ENCODE measurements around the gene NR2F2.

NR2F2 gene

GRCh38 chr15:96341513-96342405 lies 11.3 kb downstream of the NR2F2 start:
- DNase-seq (ENCODE audit: insufficient read length, low spot score) (no peak), FAIRE-seq (no peak)

- DNase-seq (ENCODE audit: insufficient read length, low spot score), result no peak
- no peak for FAIRE-seq
Observed at GRCh38 chr15:96342406-96343112, 12.1 kb downstream of the NR2F2 start.

- no peak for DNase-seq (ENCODE audit: insufficient read length, low spot score)
- FAIRE-seq, result no peak
Observed at GRCh38 chr15:96343113-96344059, 12.9 kb downstream of the NR2F2 start.

DNA sequence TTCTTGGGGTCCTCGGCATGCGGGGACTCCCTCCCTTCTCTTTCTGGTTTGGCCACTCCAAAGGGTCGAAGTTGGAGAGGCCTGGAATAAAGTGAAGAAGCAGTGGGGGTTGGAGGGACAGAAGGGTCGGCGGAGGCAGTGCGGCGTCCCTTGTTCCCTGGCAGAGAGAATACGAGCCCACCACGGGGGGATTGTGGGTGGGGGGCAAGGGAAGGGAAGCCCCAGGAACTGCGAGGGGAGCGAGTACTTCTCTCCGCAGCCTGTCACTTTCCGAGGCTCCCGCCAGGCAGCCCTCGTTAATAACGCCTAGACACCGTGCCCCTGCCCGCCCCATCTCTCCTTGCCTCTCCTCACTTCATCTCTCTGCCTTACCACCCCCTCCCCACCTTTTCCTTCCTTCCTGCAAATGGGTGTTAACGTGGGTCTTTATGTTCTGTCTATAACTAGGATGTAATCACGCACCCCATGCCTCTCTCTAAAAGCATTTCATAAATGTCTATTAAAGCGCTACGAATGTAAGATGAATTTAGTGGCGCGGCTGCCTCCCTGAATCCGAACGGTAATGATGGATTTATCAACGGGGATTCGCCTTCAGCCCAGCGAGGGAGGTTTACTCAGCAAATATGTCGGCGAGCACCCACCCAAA lies 13.7 kb downstream of the NR2F2 start:
- no peak for FAIRE-seq
- DNase-seq (ENCODE audit: insufficient read length, low spot score), result no peak

- DNase-seq (ENCODE audit: insufficient read length, low spot score) (no peak), FAIRE-seq (no peak)
Observed at GRCh38 chr15:96344706-96345559, 14.4 kb downstream of the NR2F2 start.

DNA sequence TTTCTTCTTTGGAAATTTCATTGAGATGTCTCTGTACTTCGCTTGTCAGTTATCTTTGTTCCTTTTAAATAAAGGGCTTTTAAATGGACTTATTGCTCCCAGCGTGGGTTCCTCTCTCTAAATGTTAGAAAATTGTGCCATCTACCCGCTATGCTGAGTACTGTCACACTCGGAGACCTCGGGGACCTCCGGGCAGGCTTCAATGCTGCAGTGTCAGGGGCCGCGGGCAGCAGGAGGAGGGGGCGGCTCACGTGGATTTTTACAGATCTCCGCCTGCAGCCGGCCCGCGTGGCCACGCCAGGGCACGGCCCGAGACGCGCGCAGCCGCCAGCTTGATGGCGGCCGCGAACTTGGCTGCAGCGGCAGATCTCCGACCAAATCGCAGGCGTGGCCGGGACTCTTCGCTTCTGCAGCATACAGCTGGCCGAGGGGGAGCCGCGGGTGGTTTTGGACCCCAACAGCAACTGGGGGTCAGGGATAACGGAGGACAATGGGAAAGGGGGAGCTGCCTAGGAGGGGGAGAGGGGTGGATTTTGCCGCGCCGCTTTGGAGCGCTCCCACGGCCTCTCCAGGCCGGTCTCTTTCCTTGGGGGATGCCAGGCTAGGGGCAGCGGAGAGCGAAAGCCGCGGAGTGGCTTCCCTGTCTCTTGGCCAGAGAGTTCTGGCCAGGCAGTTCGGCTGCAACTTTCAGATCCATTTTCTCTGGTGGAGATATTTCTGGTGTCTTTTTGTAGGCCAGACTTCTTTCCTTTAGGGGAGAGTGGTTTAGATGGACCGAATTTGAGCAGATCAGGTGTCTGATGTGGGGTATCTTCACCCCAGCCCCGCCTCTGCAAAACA lies 15.3 kb downstream of the NR2F2 start:
- DNase-seq (ENCODE audit: insufficient read length, low spot score) (no peak), FAIRE-seq (no peak)

DNA sequence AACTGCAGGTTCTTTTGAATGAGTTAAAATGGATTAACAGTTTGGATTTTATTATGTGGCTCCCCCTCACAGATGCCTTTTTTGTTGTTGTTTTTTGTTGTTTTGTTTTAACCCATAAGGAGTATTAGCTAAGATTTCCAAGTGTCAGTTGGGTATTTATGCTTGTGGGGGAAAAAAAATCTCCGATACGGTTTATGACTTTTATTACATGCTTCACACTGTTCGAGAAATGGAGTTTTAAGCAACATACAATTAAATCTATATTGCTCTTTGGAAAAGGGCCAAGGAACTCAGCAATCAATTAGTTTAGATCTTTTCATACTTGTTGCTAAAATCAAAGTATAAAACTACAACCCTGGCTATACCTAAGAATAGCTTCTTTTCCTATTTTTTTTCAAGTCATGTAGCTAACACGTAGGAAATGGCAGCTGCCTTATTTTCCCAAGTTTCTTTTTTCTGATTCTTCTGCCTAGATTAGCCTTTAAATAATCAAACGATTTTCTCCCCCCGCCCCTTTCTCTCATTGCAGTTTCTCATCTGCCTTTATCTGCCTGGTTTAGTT lies 16.0 kb downstream of the NR2F2 start:
- FAIRE-seq (no peak), DNase-seq (ENCODE audit: insufficient read length, low spot score) (no peak)

- FAIRE-seq, result no peak
Observed at GRCh38 chr15:96347181-96348111, 16.9 kb downstream of the NR2F2 start.

GRCh38 chr15:96348112-96349027 lies 17.9 kb downstream of the NR2F2 start:
- DNase-seq (ENCODE audit: insufficient read length, low spot score) (no peak), FAIRE-seq (no peak)

More at GRCh38 chr15:96347181-96348111, 16.9 kb downstream of the NR2F2 start:
- DNase-seq (ENCODE audit: insufficient read length, low spot score), result no peak

DNA sequence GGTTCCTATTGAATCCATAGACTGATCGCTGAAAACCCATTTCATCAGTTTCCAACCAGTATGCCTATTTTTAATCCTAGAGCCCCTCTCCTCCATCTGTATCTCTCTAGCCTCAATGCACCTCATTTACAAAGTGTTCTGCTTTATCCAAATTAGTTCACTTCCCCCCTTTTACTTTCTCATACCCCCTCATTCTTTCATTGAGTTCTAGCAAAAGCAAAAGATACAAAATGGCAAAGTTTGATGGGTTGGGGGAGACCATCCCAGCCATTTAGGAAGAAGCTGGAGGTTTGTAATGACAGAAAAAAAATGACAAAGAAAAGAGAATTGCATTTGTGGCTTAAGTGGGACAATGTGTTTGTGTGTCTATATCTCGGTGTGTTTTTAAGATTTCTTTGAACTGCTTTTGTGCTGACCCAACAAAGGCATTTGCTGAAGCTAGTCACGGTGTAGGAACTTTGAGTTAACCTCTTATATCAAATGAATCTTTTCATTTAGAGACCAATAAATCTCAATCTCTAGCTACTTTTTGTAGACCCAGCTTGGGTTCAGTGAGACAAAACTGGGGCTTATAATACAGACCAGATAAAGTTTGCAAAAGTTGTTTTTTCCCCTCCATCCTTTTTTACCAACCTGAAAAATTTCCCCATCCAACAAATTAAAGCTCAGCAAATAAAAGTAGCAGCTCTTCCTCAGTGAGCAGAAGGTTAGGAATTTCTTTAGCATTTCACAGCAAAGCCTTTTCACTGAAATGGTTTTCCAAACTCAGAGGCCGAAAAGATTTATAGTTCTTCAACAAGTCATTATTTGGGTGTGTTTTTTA lies 18.7 kb downstream of the NR2F2 start:
- no peak for FAIRE-seq

GRCh38 chr15:96349857-96350720 lies 19.6 kb downstream of the NR2F2 start:
- FAIRE-seq (no peak), DNase-seq (ENCODE audit: insufficient read length, low spot score) (no peak)

More for the DNA sequence above, 18.7 kb downstream of the NR2F2 start:
- no peak for DNase-seq (ENCODE audit: insufficient read length, low spot score)

- FAIRE-seq, result no peak
- DNase-seq (ENCODE audit: insufficient read length, low spot score), result no peak
Observed at GRCh38 chr15:96350934-96351724, 20.6 kb downstream of the NR2F2 start.
